HepG2 (cell line): ENCODE measurements around the gene MMD2.

Experiments used
- CTCF ChIP-seq: sonication (generic); formaldehyde crosslinking; IDR thresholded peaks from 2 replicates; pipeline ENCODE4 v1.5.0; 2020; ENCODE audit warnings: mild to moderate bottlenecking, missing genetic modification reagents, moderate library complexity
- KDM5A ChIP-seq: fragments of 200-600 bp; sonication (generic); IDR thresholded peaks from 2 replicates; pipeline ENCODE4 v1.7.0; 2018; ENCODE audit warnings: antibody characterized with exemption, mild to moderate bottlenecking, low read length, borderline replicate concordance
- RNF219 ChIP-seq: sonication (generic); formaldehyde crosslinking; IDR thresholded peaks from 2 replicates; pipeline ENCODE4 v1.5.0; 2020; ENCODE audit warnings: mild to moderate bottlenecking, missing genetic modification reagents
- SCMH1 ChIP-seq: sonication (generic); formaldehyde crosslinking; IDR thresholded peaks from 2 replicates; pipeline ENCODE4 v1.9.0; 2021; ENCODE audit warnings: missing genetic modification reagents, mild to moderate bottlenecking, borderline replicate concordance
- THAP11 ChIP-seq: IDR thresholded peaks from 2 replicates; pipeline ENCODE4 v1.6.1; 2016; ENCODE audit warnings: missing biosample characterization, missing genetic modification reagents
- ZC3H13 ChIP-seq: sonication (generic); formaldehyde crosslinking; IDR thresholded peaks from 2 replicates; pipeline ENCODE4 v1.8.1; 2023; ENCODE audit warnings: mild to moderate bottlenecking, missing genetic modification reagents, moderate library complexity
- ZNF354B ChIP-seq: sonication (generic); formaldehyde crosslinking; IDR thresholded peaks from 2 replicates; pipeline ENCODE4 v1.8.0; 2022; ENCODE audit warnings: mild to moderate bottlenecking, missing genetic modification reagents
- ZNF501 ChIP-seq: sonication (generic); formaldehyde crosslinking; IDR thresholded peaks from 2 replicates; pipeline ENCODE4 v1.5.1; 2020; ENCODE audit warnings: mild to moderate bottlenecking, moderate library complexity, missing genetic modification reagents
- ZNF530 ChIP-seq: sonication (generic); formaldehyde crosslinking; IDR thresholded peaks from 2 replicates; pipeline ENCODE4 v1.5.0; 2020; ENCODE audit warnings: low read depth, mild to moderate bottlenecking, missing genetic modification reagents
- TF ChIP-seq, protein P1 (sequence below): sonication (generic); formaldehyde crosslinking; IDR thresholded peaks from 2 replicates; pipeline ENCODE4 v1.4.0; 2020; ENCODE audit warnings: missing genetic modification reagents, borderline replicate concordance

GRCh38 chr7:4886671-4887070 is 72.3 kb downstream of the MMD2 start:
- TF ChIP-seq ZNF530 (no peak), ZNF501 (CRISPR knock-in tag) (no peak), ZNF354B (no peak), KDM5A (no peak), RNF219 (CRISPR knock-in tag) (no peak), CTCF (no peak), THAP11 (CRISPR knock-in tag) (no peak), SCMH1 (no peak), ZC3H13 (no peak)
- TF ChIP-seq, protein P1, sequence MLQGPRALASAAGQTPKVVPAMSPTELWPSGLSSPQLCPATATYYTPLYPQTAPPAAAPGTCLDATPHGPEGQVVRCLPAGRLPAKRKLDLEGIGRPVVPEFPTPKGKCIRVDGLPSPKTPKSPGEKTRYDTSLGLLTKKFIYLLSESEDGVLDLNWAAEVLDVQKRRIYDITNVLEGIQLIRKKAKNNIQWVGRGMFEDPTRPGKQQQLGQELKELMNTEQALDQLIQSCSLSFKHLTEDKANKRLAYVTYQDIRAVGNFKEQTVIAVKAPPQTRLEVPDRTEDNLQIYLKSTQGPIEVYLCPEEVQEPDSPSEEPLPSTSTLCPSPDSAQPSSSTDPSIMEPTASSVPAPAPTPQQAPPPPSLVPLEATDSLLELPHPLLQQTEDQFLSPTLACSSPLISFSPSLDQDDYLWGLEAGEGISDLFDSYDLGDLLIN: no peak
